Stimulated activated CD4-positive, alpha-beta T cell treated with anti-CD3 and anti-CD28 coated beads, Interleukin-15, amount 100 ng/mL, for 48 hours (primary cell): ENCODE data around the gene SPOCK1.

Source experiments
- DNase-seq, 2 donors: peaks; one replicate each; pipeline ENCODE4 v3.0.0-alpha.2; 2020; ENCODE audit warnings: low read depth in 2 of 2

Gene SPOCK1

GRCh38 chr5:137199966-137200365 is 299.2 kb downstream of the SPOCK1 start:
- no peak for DNase-seq

GRCh38 chr5:137199201-137199600 is 299.9 kb downstream of the SPOCK1 start:
- DNase-seq = no peak

- no peak for DNase-seq
These were observed 303.6 kb downstream of the SPOCK1 start for GRCh38 chr5:137195483-137195882.

GRCh38 chr5:137194300-137194699 is 304.8 kb downstream of the SPOCK1 start:
- no peak for DNase-seq

GRCh38 chr5:137192293-137192743 is 306.8 kb downstream of the SPOCK1 start:
- DNase-seq = no peak

GRCh38 chr5:137191179-137191578 is 307.9 kb downstream of the SPOCK1 start:
- no peak for DNase-seq

GRCh38 chr5:137190441-137190840 is 308.7 kb downstream of the SPOCK1 start:
- no peak for DNase-seq

GRCh38 chr5:137190031-137190430 is 309.1 kb downstream of the SPOCK1 start:
- DNase-seq = no peak

- DNase-seq = no peak
These were observed 310.6 kb downstream of the SPOCK1 start for GRCh38 chr5:137188566-137188965.

- no peak for DNase-seq
These were observed 312.2 kb downstream of the SPOCK1 start for GRCh38 chr5:137186759-137187461.

- no peak for DNase-seq
These were observed 313.9 kb downstream of the SPOCK1 start for GRCh38 chr5:137185193-137185592.

- no peak for DNase-seq
These were observed 314.4 kb downstream of the SPOCK1 start for GRCh38 chr5:137184734-137185133.

GRCh38 chr5:137182576-137182975 is 316.6 kb downstream of the SPOCK1 start:
- no peak for DNase-seq

- no peak for DNase-seq
These were observed 317.5 kb downstream of the SPOCK1 start for GRCh38 chr5:137181667-137182066.

GRCh38 chr5:137179203-137179602 is 319.9 kb downstream of the SPOCK1 start:
- DNase-seq = no peak

GRCh38 chr5:137176609-137177008 is 322.5 kb downstream of the SPOCK1 start:
- no peak for DNase-seq

GRCh38 chr5:137176126-137176525 is 323.0 kb downstream of the SPOCK1 start:
- DNase-seq = no peak

GRCh38 chr5:137174196-137174595 is 324.9 kb downstream of the SPOCK1 start:
- DNase-seq = no peak

GRCh38 chr5:137172258-137172657 is 326.9 kb downstream of the SPOCK1 start:
- DNase-seq = no peak

GRCh38 chr5:137167187-137167586 is 331.9 kb downstream of the SPOCK1 start:
- DNase-seq = no peak

- no peak for DNase-seq
These were observed 334.2 kb downstream of the SPOCK1 start for GRCh38 chr5:137164961-137165360.

GRCh38 chr5:137164536-137164935 is 334.6 kb downstream of the SPOCK1 start:
- DNase-seq = no peak

- DNase-seq = no peak
These were observed 340.4 kb downstream of the SPOCK1 start for GRCh38 chr5:137158691-137159090.

- no peak for DNase-seq
These were observed 342.9 kb downstream of the SPOCK1 start for GRCh38 chr5:137156180-137156579.
